GM18873 (cell line): ENCODE measurements around the gene LPAR1.

ENCODE experiments used
- ATAC-seq: cut with Tn5 transposase; IDR thresholded peaks from one replicate; pipeline ENCODE4 v1.9.1; 2021; ENCODE audit warnings: mild to moderate bottlenecking, moderate library complexity, moderate number of reproducible peaks; ENCODE audit not compliant: unreplicated experiment, low FRiP score

LPAR1 gene

DNA sequence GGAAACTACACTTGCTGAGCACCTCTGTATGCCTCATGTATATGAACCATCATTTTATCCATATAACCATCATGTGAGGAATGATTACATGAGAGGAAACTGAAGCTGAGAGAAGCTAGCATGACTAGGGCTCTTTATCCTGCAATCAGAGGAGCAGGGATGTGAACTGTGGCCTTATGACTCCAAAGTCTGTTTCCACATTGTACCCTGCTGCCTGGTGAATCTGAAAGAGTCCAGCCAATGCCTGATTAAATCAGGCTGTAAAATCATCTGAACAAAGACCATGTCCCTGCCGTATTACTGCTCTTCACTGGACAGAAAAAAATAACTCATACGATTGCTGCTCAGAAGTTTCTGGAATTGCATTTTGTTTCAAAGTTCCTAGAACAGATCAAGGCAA, 67.0 kb downstream of the LPAR1 start:
- ATAC-seq, result no peak

DNA sequence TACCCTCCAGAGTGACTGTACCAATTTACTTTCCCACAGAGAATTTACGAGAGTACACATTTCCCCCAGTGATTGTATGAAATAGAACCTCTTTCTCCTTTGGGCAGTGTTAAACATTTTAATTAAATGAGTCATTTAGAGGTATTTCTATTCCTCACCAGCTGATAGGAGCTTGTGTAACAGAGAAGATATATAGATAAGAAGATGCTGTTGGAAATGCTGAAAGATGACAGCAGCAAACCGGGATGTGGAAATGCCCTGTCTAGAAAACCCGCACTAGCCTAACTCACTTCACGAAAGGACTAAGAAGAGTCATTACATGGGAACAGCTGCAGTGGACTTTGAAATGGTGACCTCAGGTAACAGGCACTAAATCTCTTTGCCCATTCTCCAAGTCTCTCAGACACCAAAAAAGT, 68.3 kb downstream of the LPAR1 start:
- no peak for ATAC-seq

DNA sequence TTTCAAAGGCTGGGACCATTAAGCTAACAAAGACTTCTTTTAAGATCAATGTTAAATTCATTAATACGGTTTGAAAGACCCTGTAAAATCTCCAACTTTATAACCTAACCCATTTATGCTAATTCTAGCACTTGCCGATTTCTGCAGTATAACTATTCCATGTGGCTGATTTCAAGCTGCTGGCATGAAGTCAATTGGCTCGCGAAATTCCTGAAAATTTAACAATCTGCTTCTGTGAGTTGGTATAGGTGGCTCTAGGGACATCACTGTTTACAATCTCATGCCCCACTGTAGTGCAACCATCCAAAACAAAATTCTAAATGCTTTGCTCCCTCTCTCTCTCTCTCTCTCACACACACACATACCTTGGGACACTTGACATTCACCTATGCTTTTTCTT, 70.2 kb downstream of the LPAR1 start:
- ATAC-seq, result no peak

DNA sequence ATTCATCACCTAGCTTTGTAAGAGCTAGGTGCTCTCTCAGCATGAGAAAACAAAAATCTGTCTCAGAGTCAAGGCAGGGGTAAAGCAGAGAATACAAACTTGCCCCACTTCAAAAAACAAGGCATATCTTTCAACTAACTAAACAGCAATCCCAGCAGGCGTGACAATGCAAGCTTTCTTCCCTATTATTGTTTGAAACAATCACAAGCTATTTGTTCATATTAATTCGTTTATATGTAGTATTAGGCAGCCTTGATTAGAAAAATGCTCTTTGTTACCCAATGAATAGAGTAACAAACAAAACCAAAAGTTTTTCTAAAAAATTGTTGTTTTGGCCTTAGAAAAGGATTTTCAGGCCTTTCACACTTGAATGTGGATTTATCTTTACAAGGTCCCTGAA, 71.1 kb downstream of the LPAR1 start:
- ATAC-seq, result no peak

DNA sequence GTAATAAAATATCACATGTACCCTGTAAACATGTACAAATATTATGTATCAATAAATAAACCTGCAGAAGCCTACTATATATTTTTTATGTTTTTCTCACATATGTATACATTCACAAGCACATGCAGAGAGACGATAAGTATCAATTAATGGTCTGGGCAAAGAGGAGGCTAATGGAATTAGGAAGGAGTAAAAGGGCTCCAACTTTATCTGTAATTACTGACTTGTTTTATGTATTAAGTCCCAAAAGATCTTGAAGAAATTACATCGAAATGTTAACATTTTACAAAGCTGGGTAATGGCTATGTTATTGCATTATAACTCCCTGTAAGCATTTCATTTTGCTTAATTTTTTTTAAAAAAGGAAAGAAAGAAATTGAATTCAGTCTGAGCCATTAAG, 78.0 kb downstream of the LPAR1 start:
- ATAC-seq, result no peak

DNA sequence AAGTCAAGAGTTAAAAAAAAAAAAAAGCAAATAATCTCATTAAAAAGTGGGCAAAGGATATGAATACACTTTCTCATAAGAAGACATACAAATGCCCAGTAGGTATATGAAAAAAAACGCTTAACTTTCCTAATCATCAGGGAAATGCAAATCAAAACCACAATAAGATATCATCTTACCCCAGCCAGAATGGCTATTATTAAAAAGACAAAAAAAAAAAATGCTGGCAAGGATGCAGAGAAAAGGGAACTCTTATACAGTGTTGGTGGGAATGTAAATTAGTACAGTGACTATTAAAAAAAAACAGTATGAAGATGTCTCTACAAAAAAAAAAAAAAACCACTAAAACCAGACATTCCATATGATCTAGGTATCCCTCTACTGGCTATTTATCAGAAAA, 79.4 kb downstream of the LPAR1 start:
- no peak for ATAC-seq

DNA sequence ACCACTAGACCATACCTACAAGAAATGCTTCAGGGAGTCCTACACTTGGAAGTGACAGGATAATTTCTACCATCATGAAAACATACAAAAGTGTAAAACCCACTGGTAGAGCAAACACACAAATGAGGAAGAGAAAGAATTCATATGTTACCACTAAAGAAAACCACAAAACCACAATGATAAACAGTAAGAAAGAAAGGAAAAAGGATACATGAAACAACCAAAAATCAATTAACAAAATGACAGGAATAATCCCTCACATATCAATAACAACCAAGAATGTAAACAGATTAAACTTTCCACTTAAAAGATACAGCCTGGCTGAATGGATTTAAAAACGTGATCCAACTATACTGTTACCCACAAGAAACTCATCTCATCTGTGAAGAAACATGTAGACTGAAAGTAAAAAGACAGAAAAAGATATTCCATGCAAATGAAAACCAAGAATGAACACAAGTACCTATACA, 83.4 kb downstream of the LPAR1 start:
- no peak for ATAC-seq

DNA sequence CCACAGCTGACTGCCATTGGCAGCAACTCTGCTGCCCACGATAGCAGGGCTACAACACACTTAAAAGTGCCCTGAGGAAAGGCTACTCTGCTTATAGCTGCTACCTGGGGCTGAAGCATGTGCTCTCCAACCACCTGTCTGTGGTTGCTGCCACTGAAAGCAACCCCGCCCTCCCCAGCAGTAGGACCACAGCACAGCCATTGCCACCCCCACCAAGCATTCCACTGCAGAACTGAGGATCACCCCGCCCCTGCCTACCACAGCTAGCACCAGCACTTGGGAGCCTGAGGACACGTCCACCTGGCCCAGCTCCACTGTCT, 85.8 kb downstream of the LPAR1 start:
- ATAC-seq, result no peak

DNA sequence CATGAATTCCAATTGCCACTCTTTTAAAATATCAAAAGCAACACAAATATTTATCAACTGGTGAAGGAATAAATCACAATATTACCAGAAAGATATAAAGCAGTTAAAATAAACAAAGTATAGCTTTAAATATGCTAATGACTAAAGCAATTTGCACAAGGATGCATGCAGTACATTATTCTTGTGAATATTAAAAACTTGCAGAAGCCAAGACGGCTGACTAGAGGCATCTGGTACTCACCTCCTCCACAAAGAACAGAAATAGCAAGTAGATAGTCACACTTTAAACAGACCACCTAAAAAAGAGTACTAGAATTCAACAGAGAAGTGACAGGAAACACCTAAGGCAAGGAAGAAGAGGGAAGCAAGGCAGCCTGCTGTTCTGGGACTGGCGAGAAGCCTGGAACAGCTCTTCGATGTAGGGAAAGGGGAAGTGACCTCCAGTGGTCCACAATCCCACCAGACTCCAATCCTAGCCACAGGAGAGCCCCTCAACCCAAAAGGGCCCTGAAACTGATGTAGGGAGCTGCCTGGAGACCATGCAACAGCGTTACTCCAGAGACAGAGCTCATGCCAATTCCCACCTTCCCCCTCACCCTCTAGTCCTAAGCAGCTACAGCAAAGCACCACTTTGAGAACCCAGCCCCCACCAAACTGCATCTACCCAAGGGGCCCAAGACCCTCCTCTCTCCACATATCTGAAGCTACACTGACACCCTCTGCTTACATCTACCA, 86.3 kb downstream of the LPAR1 start:
- ATAC-seq, result no peak

DNA sequence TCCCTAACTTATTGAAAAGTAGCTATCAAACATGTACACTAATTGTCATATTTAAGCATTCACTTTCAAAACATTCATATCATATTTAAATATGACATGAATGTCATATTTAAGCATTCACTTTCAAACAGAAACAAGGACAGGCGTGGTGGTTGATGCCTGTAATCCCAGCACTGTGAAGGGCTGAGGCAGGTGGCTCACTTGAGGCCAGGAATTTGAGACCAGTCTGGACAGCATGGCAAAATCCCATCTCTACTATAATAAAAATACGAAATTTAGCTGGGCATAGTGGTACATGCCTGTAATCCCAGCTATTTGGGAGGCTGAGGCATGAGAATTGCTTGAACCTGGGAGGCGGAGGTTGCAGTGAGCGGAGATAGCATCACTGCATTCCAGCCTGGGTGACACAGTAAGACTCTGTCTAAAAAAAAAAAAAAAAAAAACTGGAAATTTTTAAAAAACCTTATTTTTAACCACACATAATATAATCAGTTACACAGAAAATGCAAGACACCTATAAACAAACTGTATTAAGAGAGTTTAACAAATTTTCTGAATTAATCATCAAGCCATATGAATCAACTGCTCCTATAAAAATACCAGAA, 88.1 kb downstream of the LPAR1 start:
- no peak for ATAC-seq

DNA sequence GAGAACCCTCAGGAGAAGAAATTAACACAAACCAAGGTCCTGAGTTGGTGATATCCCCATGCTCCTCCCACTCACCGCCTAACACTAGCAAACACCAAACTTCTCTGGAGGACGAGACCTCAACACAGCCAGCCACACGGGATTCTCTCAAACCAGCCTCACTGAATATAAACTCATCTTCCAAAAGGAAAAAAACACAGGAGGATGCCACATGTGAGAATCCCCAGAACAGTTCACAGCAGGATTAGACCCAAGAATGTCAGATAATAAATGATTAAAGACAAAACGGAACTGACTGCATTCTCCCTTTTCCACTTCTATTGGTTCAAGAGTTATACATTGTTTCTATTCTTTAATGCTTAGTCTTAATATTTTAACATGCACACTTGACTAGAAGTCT, 89.2 kb downstream of the LPAR1 start:
- ATAC-seq, result no peak

DNA sequence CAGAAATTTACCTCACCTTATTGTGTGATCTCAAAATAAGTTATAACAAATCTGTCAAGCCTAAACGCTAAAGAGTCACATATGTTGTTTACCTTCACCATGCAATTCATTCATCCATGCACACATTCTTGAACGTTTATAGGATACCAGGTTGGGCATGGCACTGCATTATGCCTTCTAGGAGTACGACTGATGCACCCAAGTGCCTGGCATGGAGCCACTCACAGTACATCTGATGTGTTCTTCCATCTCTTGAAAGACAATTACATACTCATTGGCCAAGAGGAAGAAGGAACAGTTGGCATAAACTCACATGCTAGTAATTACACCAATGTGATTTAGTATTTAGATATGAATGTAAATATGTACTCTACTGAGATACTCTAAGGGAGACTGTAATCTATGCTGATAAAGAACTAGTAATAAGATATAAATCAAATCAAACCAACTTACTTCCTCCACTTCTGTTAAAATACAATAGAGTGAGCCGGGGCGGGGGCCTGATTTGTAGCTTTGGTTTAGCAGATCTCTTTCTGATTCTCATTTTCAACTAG, 90.7 kb downstream of the LPAR1 start:
- ATAC-seq, result no peak

DNA sequence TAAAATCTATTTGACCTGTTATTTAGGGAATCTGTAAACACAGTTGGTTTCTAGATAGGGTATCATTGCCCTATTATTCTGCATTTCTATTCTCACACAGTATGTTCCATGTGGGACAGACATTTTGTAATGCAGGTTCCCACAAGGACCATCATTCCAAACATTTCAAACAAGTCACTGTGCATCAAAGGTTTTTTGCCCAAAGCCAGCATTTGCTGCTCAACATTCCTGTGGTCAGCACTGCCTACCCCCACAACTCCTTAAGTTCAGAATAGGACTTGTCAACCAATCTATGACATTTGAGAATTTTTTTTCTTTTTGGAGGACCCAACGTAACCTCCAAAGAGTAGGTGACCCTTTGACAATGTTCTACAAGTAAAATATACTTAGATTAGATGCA, 95.7 kb downstream of the LPAR1 start:
- ATAC-seq, result no peak

DNA sequence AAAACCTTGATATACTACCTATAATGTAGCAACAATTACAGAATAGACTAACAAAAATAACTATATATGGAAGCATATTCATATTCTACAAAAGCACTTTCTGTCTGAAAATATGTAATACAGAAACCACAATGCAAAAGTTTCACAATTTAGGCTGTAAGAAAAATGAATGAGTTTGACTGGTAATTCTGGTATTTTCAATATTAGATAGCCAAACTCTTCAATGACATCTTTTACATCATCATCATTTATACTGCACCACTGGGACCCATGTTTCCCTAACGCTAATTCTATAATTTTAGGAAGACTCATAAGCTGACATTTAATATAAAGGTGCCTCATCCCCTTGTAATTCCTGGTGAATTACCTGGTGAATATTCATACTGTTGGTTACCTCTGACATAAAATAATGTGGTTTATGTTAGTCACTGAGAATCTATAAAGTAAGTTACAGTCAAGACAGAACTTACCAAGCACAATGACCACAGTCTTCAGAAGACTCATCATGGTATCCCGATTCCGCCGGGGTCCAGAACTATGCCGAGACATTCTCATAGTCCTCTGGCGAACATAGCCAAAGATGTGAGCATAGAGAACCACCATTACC, 97.2 kb downstream of the LPAR1 start:
- no peak for ATAC-seq

DNA sequence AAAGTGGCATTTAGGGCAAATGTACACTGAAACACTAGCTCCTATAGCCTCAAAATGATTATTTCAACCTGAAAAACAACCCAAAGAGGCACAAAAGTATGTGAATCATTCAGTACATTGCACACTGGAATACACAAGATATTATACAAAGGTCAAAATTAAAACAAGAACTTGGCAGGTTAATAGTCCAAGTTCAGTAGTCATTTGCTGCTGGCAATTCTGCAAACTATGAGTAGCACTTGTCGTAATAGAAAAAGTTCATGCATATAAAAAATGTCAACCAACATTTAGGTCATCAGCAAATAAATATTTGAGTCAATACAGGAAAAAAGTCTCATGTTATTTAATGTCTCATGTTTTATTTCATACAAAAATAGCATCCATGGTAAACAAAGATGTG, 98.7 kb downstream of the LPAR1 start:
- ATAC-seq, result no peak

DNA sequence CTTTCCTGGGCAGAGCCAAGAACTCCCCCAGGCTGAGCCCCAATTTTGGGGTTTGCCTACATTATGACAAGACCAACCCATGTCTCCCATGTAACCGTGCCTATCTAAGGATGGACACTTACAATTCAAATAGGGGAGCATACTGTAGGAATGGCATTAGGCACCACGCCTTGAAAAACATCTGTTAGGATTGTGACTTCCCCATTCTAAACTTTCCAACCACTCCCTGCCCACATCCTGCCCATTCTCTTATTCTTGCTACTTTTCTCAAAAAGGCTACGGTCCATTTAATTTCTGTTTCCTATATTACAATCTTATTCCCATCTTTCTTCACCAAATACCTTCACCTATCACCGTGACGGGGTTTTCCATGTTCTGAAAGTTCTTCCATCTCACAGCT, 99.2 kb downstream of the LPAR1 start:
- no peak for ATAC-seq

DNA sequence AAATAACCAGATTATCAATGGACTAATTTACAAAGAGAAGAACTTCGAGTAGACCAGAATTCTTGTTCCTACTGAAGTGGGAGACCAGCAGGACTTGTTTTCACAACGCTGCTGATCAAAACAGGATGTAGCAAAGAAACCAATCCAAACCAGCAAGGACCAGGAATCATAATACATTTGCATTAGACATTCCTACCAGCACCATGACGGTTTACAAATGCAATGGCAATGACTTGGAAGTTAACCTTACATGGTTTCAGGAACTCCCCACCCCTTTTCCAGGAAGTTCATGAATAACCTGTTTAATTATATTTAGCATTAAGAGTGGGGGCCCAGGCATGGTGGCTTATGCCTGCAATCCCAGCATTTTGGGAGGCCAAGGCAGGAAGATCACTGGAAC, 100.0 kb downstream of the LPAR1 start:
- no peak for ATAC-seq

DNA sequence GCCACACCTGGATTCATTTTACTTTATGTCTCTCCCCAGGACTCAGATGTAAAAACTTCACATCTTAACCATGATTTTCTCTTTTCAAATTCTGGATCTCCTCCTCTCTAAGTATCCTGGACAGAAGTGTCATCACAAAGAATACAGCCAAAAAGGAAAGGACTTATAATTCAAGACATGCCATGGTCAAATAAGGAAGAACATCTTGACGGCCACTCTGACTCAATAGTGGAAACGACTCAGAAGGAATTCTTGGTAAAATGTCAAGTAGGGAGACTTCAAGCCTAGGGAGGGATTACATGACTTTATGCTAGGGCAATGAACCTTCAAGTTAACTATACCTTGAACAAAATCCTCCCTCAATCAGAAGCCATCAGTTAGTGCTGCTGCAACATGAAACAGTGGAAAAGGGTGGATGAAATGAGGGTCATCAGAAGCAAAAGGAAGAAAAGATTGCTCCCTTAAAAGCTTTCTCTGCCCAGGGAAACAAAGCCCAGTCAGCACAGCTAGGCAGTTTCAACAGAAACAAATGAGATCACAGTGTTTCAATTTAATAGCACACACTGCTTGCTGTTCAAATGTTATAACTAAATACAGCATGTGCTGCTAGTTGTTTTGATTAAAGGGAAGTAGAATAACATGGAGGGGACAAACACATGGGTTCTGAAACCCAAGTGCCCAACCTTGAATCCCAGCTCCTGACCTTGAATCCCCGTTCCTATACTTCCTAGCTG, 101.4 kb downstream of the LPAR1 start:
- no peak for ATAC-seq

DNA sequence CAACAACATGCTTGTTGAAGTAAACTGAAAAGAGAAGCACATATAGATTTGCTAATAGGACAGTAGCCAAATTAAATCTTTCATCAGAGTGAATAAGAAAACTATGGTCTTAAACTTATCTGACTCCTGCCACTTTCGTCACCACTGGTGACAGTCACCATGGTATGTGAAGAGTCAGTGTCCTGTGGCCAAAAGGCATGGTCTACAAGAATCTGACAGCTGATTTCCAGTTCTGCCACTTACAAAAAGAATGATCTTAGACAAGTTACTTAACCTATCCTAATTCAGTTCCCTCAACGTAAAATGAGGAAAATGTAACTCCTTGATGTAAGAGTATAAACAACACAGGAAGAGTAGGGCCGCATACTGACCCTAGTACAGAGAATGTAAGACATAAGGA, 102.0 kb downstream of the LPAR1 start:
- ATAC-seq, result no peak

DNA sequence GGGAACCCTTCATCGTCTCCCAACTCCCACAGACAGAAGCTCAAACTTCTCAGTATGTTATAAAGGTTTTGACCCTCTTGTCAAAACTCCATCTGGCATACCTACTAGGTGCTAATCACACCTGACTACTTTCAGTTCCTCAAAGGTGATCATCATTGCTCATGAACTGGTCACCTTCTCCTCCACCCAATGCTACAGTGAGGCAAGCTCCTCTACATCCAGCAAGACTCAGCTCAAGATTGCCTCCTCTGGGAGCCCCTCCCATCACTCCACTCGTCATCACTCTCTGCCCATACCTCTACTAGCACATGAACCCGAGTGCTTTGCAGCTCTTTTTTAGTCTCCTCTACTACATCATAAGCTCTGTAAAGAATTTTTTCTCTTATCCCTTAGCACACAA, 102.4 kb downstream of the LPAR1 start:
- no peak for ATAC-seq

DNA sequence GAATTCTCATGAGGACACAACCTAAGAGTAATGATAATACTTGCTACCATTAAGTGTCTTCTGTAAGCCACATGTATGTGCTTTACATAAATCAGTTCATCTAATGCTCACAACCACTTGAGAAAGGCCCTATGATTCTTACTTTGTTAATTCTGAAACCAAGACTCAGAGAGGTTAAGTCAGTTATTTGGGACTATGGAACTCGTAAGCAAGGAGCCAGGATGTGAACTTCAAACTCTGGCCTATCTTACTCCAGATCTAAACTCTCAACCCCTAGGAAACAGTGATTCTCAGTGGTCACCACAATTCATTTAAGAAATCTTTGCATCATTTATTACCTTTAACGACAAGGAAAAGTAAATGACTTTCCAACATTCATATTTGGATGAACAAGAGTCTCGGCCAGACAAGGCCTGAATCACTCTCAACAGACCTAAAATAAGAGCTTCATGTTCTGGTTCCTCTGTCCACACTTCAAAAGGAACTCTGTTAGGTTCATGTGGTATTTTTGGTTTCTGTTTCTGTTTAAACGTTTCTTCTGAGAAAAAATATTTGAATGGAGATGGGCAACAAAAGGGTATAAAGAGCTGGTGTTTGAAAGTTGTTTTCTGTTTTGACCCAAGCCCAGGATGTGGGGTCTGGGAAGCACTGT, 104.8 kb downstream of the LPAR1 start:
- no peak for ATAC-seq
